Colonic mucosa (tissue), 4 donors: Measurements from ENCODE around the gene CBR4. TPM values are rescaled to one million over a fixed set of nuclear protein-coding genes. Genes with fewer than 3 reads are reported as not detected.

ENCODE experiments used
- DNase-seq: peaks from one replicate; pipeline ENCODE4 v3.0.0-alpha.2; 2020
- H3K27ac ChIP-seq: fragments of 200-600 bp; one replicate; pipeline ENCODE4 v1.8.0; 2021
- H3K27me3 ChIP-seq: fragments of 200-600 bp; one replicate; pipeline ENCODE4 v1.8.0; 2021
- H3K36me3 ChIP-seq: fragments of 200-600 bp; one replicate; pipeline ENCODE4 v1.8.0; 2021
- H3K4me1 ChIP-seq: fragments of 200-600 bp; one replicate; pipeline ENCODE4 v1.8.0; 2021; ENCODE audit warnings: mild to moderate bottlenecking
- H3K4me3 ChIP-seq: fragments of 200-600 bp; one replicate; pipeline ENCODE4 v1.8.0; 2021
- H3K9ac ChIP-seq, 2 donors: one replicate each; pipeline ENCODE4 v1.7.0; 2013; ENCODE audit warnings: control low read depth in 2 of 2, low read depth in 2 of 2, low read length in 2 of 2
- H3K9me3 ChIP-seq: fragments of 200-600 bp; one replicate; pipeline ENCODE4 v1.8.0; 2021
- intact Hi-C: fragments of 100-400 bp; cut with DNase I; formaldehyde crosslinking; loops from one replicate; pipeline ENCODE4 v1.14.1; 2022
- total RNA-seq, 2 donors: library from RNA; stranded (reverse); fragmentation: NEBNext Ultra II Directional in 1 of 2; extraction: Animal tissue kit (Norgen Biotek cat#: 25700) in 1 of 2; gene quantifications; one replicate each; pipeline ENCODE4 v1.2.1, GENCODE V29; 2021
- TF ChIP-seq, protein P1 (sequence below): fragments of 200-600 bp; IDR thresholded peaks from one replicate; pipeline ENCODE4 v1.8.0; 2022; ENCODE audit warnings: antibody characterized with exemption, mild to moderate bottlenecking
- donor health status: healthy.
- donor health status: DM: no; HTN: no; CAD: no.
- donor health status: DM: no; HTN: no; CAD: no.

CBR4 gene
- total RNA-seq, 2 donors from 2014 or later = 25.1 to 28.6 TPM

GRCh38 chr4:169014586-169014985 is 4.5 kb upstream of the CBR4 start:
- no peaks in the 10 kb centered on the region for H3K9me3 ChIP-seq
- H3K36me3 ChIP-seq = no peaks in the 10 kb centered on the region
- H3K27ac ChIP-seq = no peak overlapping the region
- no peak for DNase-seq
- H3K27me3 ChIP-seq = no peaks in the 10 kb centered on the region
- H3K4me3 ChIP-seq = no peak overlapping the region
- H3K9ac ChIP-seq = no peak overlapping the region
- H3K4me1 ChIP-seq = peaks cover 3% of the 10 kb centered on the region
- intact Hi-C loops = no loop called here
- TF ChIP-seq, protein P1, sequence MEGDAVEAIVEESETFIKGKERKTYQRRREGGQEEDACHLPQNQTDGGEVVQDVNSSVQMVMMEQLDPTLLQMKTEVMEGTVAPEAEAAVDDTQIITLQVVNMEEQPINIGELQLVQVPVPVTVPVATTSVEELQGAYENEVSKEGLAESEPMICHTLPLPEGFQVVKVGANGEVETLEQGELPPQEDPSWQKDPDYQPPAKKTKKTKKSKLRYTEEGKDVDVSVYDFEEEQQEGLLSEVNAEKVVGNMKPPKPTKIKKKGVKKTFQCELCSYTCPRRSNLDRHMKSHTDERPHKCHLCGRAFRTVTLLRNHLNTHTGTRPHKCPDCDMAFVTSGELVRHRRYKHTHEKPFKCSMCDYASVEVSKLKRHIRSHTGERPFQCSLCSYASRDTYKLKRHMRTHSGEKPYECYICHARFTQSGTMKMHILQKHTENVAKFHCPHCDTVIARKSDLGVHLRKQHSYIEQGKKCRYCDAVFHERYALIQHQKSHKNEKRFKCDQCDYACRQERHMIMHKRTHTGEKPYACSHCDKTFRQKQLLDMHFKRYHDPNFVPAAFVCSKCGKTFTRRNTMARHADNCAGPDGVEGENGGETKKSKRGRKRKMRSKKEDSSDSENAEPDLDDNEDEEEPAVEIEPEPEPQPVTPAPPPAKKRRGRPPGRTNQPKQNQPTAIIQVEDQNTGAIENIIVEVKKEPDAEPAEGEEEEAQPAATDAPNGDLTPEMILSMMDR = no peak

- H3K9ac ChIP-seq = no peak overlapping the region
- H3K4me3 ChIP-seq = no peak overlapping the region
- TF ChIP-seq, protein P1 = no peak
- no peak for DNase-seq
- intact Hi-C loops = no loop called here
- peaks cover 3% of the 10 kb centered on the region for H3K4me1 ChIP-seq
- no peaks in the 10 kb centered on the region for H3K36me3 ChIP-seq
- no peaks in the 10 kb centered on the region for H3K27me3 ChIP-seq
- no peaks in the 10 kb centered on the region for H3K9me3 ChIP-seq
- no peak overlapping the region for H3K27ac ChIP-seq
These were observed 3.3 kb upstream of the CBR4 start for GRCh38 chr4:169013396-169013795.

GRCh38 chr4:169012049-169012448 is 2.0 kb upstream of the CBR4 start:
- H3K27me3 ChIP-seq = no peaks in the 10 kb centered on the region
- no peak overlapping the region for H3K27ac ChIP-seq
- intact Hi-C loops = no loop called here
- H3K4me3 ChIP-seq = no peak overlapping the region
- H3K36me3 ChIP-seq = no peaks in the 10 kb centered on the region
- H3K9ac ChIP-seq = no peak overlapping the region
- TF ChIP-seq, protein P1 = no peak
- H3K4me1 ChIP-seq = peaks cover 3% of the 10 kb centered on the region
- no peaks in the 10 kb centered on the region for H3K9me3 ChIP-seq
- no peak for DNase-seq

GRCh38 chr4:169009286-169010124 is 550 bp downstream of the CBR4 start:
- Histone ChIP-seq H3K9me3 (no peaks in the 10 kb centered on the region), H3K27me3 (no peaks in the 10 kb centered on the region), H3K36me3 (no peaks in the 10 kb centered on the region), H3K9ac (peak overlapping the region; percentile 86 to 96), H3K4me1 (no peaks in the 10 kb centered on the region), H3K4me3 (peak overlapping the region; percentile 52), H3K27ac (peak overlapping the region; percentile 96)
- DNase-seq = peak; percentile 71
- intact Hi-C loops = loop anchor here (5.0 kb wide), 1 partner anchor 478 kb away; no protein-coding TSS in a partner anchor
- TF ChIP-seq, protein P1 = no peak

- Histone ChIP-seq H3K36me3 (peaks cover 5% of the 10 kb centered on the region), H3K27me3 (no peaks in the 10 kb centered on the region), H3K27ac (no peak overlapping the region), H3K9ac (no peak overlapping the region), H3K4me3 (no peak overlapping the region), H3K4me1 (no peaks in the 10 kb centered on the region), H3K9me3 (no peaks in the 10 kb centered on the region)
- no peak for DNase-seq
- TF ChIP-seq, protein P1 = no peak
- intact Hi-C loops = loop anchor here (5.0 kb wide), 1 partner anchor 482 kb away; no protein-coding TSS in a partner anchor
These were observed 4.5 kb downstream of the CBR4 start for GRCh38 chr4:169005453-169006099.
